Nasal cavity respiratory epithelium epithelial cell of viscerocranial mucosa (primary cell): ENCODE results near the gene HLTF. TPM values are rescaled to one million over a fixed set of nuclear protein-coding genes. Genes with fewer than 3 reads are reported as not detected.

Source experiments
- total RNA-seq: library from RNA; depleted of rRNA; stranded (reverse); fragments of >200 nt; gene quantifications from 2 replicates; pipeline ENCODE4 v1.2.3, GENCODE V29; 2014

The HLTF gene, protein sequence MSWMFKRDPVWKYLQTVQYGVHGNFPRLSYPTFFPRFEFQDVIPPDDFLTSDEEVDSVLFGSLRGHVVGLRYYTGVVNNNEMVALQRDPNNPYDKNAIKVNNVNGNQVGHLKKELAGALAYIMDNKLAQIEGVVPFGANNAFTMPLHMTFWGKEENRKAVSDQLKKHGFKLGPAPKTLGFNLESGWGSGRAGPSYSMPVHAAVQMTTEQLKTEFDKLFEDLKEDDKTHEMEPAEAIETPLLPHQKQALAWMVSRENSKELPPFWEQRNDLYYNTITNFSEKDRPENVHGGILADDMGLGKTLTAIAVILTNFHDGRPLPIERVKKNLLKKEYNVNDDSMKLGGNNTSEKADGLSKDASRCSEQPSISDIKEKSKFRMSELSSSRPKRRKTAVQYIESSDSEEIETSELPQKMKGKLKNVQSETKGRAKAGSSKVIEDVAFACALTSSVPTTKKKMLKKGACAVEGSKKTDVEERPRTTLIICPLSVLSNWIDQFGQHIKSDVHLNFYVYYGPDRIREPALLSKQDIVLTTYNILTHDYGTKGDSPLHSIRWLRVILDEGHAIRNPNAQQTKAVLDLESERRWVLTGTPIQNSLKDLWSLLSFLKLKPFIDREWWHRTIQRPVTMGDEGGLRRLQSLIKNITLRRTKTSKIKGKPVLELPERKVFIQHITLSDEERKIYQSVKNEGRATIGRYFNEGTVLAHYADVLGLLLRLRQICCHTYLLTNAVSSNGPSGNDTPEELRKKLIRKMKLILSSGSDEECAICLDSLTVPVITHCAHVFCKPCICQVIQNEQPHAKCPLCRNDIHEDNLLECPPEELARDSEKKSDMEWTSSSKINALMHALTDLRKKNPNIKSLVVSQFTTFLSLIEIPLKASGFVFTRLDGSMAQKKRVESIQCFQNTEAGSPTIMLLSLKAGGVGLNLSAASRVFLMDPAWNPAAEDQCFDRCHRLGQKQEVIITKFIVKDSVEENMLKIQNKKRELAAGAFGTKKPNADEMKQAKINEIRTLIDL
- total RNA-seq = 15.4 and 22.1 TPM in 2 replicates

DNA sequence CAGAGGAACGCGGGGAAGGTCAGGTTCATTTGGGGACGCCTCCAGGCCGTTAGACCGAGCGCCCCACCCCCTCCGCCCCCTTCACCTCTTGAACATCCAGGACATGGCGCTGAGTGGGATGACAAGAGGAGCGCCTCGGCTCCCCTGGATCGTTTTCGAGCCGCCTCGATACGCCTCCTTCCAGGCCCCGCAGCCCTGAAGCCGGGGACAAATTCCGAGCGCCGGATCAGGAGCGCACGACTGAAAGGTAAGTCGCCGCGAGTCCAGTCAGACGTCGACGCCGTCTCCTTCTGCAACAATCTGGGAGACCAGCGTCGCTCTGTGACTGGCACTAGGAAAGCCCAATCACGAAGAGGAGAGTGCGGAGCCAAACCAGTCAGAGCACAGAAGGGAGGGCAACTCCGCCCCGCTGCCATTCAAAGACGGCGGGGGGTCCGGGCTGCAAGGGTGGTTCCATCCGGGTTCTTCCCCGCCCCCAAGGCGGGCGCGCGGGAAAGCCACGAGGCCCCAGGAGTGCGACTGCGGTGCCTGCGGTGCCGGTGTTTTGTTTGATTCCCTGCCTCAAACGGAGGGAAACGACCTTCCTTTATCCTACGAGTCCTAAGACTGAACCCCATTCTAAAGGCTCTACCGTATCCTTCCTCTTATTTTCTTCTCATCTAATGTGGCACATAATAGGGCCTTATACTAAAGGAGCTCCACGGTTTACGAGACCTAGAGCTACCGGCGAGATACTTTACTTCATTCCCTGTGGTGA is at the start of gene HLTF:
HLTF (minus strand) TSS at position 302 of the 757 bp plus-strand sequence; CDS start at position 105, 197 bp downstream.

DNA sequence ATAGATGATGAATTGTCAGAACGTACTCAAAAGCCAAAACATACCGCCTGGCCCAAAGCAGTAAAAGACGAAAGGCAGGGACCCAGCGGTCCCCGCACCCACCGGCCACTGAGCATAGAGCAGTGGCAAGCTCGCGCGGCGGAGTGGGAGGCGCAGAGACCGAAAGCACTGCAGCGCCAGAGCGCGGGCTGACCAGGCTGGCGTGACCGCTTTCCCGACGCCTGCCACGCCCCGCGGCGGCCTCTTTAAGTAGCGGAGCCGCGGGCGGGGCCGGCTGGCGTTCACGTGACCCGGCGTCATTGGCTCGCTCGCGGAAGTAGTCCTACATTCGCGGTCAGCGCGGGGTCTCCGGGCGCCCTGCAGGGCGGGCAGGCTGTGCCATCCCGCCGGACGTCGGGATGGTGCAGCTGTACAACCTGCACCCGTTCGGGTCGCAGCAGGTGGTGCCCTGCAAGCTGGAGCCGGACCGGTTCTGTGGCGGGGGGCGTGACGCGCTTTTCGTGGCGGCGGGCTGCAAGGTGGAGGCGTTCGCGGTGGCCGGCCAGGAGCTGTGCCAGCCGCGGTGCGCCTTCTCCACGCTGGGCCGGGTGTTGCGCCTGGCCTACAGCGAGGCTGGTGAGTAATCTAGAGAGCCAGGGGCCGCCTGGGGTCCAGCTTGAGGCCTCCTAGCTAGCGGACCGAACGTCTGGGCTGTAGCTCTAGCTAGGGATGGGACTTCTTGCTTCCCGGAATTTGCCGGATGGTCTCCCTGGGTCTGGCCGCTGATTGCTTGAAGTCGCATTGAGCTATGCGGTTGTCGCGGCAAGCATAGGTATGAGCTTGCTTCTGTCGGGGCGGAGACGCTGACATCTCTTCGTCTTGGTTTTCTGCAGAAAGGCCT is 43.2 kb upstream of the HLTF start, which contains the start of gene HPS3:
HPS3 (plus strand) TSS at position 313 of the 880 bp plus-strand sequence; CDS start at position 399, 86 bp downstream.

DNA sequence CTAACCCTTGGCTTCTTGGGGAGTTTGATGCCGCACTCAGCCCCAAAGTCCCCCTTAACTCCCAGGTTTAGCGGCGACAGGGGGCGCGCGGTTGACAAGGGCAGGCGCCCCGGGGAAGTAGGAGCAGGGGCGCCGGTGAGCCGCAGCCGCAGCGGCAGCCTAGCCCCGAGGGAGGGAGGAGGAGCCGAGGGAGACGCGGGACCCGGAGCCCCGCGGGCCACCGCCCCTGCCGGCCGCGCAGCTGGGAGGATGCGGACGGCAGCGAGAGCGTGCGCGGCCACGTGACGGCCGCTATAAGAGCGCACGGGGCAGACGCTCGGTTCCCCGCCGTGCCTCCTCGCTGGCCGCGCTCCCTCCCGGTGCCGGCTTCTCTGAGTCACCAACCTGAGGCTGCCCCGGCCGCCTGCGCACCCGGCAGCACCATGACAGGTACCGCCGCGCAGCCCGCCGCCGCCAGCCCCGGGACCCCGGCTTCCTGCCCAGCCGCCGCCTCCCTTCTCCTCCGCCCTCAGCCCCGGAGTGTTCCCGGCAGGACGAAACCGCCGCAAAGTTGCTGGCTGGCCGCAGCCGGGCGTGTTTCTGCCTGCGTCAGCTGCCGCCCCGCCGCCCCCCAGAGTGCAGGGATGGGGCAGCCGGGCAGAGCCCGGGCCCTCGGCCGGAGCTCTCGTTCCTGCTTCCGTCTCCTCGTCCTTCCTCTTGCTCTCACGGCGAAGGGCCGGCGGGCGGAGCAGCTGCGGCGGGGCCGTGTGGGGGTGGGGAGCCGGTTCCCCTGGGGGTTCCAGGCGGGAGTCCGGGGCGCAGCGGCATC is 94.9 kb downstream of the HLTF start, which contains the start of gene GYG1:
GYG1 (plus strand) TSS at position 322 of the 808 bp plus-strand sequence; CDS start at position 423, 101 bp downstream.

Other genes with a start within 250 kb of the HLTF start
- not detected in 2 replicates for gene CPA3, start 221.2 kb downstream of the HLTF start, total RNA-seq
- 31.4 and 32.5 TPM in 2 replicates for gene GYG1, start 95.0 kb downstream of the HLTF start, total RNA-seq
- gene HPS3, start 43.1 kb upstream of the HLTF start, total RNA-seq = 6.8 and 20.9 TPM in 2 replicates
- 9.7 TPM in 1 of 2 replicates, not detected in the other for gene CP, start 135.3 kb upstream of the HLTF start, total RNA-seq
- gene TM4SF18, start 247.1 kb upstream of the HLTF start, total RNA-seq = not detected in 2 replicates